HG03442 (cell line): ENCODE measurements around the gene NLE1.
"Not testable (repeated sequence)": the region's sequence is repeated elsewhere in the genome, so short reads cannot be mapped to it uniquely, and the experiment has no call there.

Source experiments
- ATAC-seq: cut with Tn5 transposase; IDR thresholded peaks from one replicate; pipeline ENCODE4 v1.9.1; 2021; ENCODE audit warnings: mild to moderate bottlenecking, moderate library complexity; ENCODE audit not compliant: unreplicated experiment

NLE1 gene

DNA sequence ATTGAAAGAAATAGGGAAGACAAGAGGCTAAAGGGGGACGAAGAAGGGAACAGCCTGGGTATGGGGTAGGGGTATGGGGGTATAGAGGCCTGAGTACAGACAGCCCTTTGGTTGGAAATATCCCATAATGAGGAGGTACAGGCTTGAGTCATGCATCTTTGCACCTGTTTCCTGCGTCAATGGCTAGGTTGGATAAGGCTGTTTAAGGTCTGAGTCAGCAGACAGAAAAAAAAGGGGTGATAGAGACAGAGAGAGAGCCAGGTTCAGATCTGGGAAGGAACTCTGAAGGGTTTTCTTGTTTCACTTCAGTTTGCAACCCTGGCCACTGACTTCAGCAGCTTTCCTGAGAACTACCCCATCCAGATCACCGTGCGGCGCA, 12.1 kb downstream of the NLE1 start:
- no peak for ATAC-seq

- no peak for ATAC-seq
Measured at GRCh38 chr17:35129154-35129972, 12.7 kb downstream of the NLE1 start.

DNA sequence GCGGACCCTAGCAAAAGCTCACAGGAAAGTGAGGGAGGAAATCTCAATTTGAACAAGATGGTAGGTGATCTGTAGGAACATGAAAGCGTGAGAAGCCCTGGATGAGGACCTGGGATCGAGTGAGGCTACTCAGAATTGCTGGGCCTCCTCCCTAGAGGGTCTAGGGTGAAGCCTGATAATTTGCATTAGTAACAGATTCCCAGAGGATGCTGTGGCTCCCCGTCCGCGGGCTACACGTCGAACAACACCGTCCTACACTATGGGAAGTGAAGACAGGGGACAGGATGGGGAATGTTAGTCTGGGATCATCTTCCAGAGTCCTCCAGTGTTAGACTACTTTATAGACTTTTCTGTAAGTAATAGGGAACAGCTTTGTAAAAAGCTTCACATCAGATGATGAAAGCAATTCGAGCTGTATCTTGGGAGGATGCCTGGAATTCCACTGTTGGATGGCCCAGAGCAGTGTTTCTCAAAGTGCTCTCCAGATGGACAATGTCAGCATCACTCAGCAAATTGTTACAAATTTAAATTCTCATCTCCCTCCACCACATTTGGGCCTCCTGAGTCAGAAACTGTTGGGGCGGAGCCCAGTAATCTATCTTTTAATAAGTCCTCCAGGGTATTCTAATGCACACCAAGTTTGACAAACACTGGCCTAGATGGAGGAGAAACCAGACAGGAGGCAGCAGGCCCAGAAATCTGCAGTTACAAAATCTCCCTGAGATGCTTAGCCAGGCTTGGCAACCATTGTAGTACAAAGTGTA, 14.2 kb downstream of the NLE1 start:
- ATAC-seq = no peak

DNA sequence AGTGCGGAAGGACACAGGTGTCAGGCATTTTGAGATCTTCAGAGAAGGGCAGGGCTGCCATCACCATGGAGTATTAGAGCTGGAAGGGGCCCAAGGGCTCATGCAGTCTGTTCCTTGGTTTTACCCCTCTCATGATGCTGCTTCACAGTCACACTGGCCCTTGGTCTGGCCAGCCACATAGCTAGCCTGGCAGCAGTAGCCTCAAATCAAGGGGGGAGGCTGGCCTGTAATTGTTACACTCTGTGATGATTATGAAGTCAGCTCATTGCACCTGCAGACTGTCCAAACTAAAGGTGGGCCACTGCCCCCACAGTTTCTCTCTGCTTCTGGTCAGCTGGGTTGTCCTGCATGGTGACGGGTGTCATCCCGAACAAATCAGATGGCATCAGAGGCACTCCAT, 20.8 kb downstream of the NLE1 start, which contains the start of gene FNDC8:
FNDC8 (plus strand) TSS at position 301 of the 400 bp plus-strand sequence; CDS start at position 380, 79 bp downstream.
- no peak for ATAC-seq

DNA sequence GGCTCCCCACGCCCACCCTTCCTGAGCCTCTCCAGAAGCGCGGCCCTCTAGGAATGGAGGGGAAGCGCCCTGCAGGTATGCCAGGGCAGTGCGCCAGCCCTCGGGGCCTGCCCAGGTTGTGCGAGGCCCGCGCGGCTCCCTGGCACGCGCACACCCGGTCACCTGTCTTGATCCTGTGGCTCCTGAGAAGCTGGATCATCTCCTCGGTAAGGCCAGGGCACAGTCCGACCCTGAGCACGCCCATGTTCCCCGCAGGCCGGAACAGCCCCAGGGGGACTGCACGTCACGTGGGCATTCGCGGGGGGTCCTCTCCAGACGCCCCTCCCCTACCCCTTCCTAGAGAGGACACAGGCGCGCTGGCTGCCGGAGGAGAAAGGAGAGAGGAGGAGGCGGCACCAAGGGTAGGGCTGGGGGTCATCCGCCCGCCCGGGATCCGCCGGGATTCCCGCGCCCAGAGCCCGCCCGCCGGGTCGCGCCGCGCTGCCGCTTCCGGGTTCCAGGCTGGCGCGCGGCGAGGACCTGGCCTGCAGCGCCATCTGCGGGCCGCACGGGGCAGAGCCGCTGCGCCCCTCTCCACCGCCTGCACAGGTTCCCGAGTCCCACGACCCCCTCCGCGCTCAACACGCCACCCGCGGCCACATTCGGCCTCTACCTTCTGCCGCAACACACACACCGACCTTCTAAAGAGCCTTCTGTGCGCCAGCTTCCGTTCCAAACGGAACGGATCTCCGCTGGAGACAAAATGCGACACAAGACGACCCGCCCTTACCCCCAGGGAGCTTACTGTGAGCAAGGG, 22.5 kb downstream of the NLE1 start, which contains the start of gene RAD51D:
RAD51D (minus strand) TSS at position 491 of the 796 bp plus-strand sequence; CDS start at position 244, 247 bp downstream.
- peak; percentile 76 for ATAC-seq

- ATAC-seq = no peak
Measured at GRCh38 chr17:35117984-35118383, 24.1 kb downstream of the NLE1 start.

DNA sequence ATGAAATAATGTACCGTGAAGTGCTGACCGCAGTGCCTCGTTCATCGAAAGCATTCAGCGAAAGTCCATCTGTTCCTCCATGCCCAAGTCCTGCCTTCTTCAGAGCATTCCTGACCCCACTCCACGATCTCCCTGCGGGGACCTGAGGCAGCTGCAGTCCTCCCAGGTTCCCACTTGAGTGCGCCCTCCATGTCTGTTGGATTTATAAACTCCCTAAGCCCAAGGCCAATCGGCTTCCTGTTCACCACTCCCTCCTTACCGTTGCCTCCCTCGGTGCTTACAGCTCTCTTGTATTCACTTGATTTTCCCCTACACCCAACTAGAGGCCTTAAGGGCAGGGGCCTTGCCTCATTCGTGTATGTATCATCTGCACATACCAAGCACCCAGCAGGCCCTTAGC, 25.3 kb downstream of the NLE1 start:
- no peak for ATAC-seq

GRCh38 chr17:35110791-35111190, 31.3 kb downstream of the NLE1 start:
- not testable (repeated sequence) for ATAC-seq

GRCh38 chr17:35104844-35105450, 37.2 kb downstream of the NLE1 start:
- ATAC-seq = no peak

DNA sequence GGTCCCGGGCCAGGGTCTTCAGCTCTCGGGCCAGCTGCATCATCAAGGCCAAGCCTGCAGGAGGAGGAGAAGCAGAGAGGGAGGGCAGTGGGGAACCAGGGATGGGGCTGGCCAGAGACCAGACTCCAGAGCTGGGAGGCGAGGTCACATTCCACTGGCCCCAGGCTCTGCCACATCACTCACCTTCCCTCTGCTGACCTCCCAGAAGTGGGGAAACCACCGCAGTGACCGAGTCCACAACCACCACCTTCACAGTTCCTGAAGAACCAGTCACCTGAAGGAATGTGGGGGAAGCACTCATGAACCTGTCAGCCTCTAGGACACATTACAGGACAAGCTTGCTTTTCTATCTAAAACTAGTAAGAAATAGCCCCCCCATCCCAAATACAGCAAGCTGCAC, 38.8 kb downstream of the NLE1 start:
- no peak for ATAC-seq

DNA sequence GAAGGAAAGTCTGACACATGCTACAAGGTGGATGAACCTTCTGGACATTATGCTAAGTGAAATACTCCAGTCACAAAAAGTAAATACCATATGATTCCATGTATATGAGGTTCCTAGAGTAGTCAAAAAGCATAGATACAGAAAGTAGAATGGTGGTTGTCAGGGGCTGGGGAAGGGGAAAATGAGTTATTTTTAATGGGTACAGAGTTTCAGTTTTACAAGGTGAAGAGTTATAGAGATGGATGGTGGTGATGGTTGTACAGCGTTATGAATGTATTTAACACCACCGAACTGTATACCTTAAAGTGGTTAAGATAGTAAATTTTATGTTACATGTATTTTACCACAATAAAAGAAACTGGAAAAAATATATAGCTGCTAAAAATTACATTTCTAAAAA, 40.4 kb downstream of the NLE1 start:
- no peak for ATAC-seq

DNA sequence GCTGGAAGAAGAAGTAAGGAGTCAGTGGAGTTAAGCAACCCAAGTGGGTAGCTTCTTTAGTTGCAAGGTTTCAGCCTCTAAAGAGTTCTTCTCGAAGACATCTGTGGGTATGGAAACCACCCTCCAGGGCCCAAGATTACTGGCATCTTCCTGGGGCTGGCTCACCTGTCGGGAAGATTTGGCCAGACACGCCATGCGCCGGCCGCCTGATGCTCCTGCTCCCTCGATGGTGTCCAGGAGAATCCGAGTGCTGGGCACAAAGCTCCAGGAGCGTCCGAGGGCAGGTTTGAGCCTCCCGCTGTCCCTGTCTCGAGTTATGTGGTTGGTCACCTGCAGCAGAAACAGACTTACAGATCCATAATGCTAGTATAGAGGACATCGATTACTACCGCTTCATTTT, 41.1 kb downstream of the NLE1 start:
- no peak for ATAC-seq

DNA sequence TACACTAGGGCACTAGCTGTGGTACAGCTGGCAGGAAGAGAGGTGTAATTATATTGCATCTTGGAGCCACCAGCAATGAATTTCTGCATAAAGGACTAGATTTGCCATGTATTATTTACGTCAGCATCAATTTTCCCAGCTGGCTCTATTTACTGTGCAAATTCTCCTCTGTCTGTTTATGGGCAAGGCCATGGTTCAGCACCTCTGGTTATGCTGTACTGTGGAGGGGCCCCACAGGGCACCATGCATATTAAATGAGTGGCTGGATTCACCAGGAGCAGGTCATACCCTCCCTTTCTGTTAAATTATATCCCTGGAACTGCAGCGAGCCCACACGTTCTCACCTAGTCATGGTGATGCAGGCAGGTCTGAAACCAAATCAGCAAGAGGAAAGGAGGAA, 42.2 kb downstream of the NLE1 start:
- no peak for ATAC-seq

- no peak for ATAC-seq
Measured at GRCh38 chr17:35097776-35098175, 44.3 kb downstream of the NLE1 start.

GRCh38 chr17:35095741-35096140, 46.4 kb downstream of the NLE1 start:
- no peak for ATAC-seq

DNA sequence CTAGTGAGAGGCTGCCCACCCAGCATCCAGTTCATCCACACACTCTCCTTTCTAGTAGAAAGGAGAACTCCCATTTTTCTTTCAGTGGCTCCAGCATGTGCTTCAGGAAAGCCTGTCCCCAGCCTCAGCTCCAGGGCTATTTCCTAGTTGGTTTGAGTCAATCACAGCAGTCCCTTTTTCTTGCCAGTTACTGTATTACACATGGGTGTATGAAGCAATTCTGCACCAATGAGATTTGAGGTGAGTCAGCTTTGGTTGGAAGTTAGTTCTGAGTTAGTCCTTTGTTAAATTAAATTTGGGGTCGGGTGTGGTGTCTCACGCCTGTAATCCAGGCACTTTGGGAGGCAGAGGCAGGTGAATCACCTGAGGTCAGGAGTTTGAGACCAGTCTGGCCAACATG, 47.2 kb downstream of the NLE1 start:
- no peak for ATAC-seq

DNA sequence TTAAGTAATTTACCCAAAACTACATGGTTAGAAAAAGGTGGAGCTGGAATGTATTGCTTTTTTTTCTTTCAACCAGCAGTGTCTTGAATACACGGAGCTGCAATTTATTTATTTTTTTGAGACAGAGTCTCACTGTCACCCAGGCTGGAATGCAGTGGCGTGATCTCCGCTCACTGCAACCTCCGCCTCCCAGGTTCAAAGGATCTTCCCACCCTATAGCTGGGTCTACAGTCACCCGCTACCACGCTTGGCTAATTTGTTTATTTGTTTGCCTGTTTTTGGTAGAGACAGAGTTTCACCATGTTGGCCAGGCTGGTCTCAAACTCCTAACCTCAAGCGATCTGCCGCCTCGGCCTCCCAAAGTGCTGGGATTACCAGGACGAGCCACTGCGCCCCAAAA, 51.4 kb downstream of the NLE1 start:
- ATAC-seq = not testable (repeated sequence)

GRCh38 chr17:35089586-35090296, 52.4 kb downstream of the NLE1 start:
- peak; percentile 22 for ATAC-seq

GRCh38 chr17:35088881-35089585, 53.1 kb downstream of the NLE1 start:
- peak; percentile 84 for ATAC-seq
